Measurements from ENCODE around the gene PIGZ.

DNA sequence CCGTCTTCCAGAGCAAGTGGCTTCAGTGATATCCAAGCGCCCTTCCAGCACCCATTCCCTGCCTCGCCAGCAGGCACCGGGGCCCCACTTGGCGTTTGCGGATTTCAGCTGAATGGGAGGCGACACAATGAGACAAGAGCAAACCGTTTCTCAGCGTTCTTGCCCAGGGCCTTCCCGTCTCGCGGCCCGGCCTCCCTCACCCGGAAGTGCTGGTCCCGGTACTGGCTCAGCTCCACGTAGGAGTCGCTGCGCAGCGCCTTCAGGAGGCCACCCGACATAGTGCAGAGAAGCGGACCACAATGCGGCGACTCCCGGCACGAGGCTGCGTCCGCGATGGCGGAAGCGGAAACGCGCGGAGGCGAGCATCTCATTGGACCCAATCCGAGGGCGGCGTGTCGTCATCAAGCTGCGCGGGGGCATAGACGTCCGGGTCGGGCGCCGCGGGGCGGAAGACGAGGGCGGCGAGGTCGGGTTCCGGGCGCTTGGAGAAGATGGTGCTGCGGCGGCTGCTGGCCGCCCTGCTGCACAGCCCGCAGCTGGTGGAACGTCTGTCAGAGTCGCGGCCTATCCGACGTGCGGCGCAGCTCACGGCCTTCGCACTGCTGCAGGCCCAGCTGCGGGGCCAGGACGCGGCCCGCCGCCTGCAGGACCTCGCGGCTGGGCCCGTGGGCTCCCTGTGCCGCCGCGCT is 26.3 kb downstream of the PIGZ start, which contains the start of gene NCBP2:
- TF ChIP-seq, protein P1, sequence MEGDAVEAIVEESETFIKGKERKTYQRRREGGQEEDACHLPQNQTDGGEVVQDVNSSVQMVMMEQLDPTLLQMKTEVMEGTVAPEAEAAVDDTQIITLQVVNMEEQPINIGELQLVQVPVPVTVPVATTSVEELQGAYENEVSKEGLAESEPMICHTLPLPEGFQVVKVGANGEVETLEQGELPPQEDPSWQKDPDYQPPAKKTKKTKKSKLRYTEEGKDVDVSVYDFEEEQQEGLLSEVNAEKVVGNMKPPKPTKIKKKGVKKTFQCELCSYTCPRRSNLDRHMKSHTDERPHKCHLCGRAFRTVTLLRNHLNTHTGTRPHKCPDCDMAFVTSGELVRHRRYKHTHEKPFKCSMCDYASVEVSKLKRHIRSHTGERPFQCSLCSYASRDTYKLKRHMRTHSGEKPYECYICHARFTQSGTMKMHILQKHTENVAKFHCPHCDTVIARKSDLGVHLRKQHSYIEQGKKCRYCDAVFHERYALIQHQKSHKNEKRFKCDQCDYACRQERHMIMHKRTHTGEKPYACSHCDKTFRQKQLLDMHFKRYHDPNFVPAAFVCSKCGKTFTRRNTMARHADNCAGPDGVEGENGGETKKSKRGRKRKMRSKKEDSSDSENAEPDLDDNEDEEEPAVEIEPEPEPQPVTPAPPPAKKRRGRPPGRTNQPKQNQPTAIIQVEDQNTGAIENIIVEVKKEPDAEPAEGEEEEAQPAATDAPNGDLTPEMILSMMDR (conservative IDR thresholded peaks at IDR 0.05), result peak; percentile 91
- TF ChIP-seq ZFX (IDR thresholded peaks at IDR 0.05), result peak; percentile 97

All from C4-2B (cell line).